GM18505 (cell line): ENCODE data around the gene PRLH.

Source experiments
- ATAC-seq: cut with Tn5 transposase; IDR thresholded peaks from one replicate; pipeline ENCODE4 v1.9.1; 2021; ENCODE audit not compliant: unreplicated experiment
- POLR2A ChIP-seq: IDR thresholded peaks from 4 replicates; pipeline ENCODE4 v1.6.1; 2011; ENCODE audit warnings: borderline replicate concordance; ENCODE audit not compliant: insufficient read depth, insufficient read length; ENCODE audit errors: extremely low read depth

Gene PRLH

DNA sequence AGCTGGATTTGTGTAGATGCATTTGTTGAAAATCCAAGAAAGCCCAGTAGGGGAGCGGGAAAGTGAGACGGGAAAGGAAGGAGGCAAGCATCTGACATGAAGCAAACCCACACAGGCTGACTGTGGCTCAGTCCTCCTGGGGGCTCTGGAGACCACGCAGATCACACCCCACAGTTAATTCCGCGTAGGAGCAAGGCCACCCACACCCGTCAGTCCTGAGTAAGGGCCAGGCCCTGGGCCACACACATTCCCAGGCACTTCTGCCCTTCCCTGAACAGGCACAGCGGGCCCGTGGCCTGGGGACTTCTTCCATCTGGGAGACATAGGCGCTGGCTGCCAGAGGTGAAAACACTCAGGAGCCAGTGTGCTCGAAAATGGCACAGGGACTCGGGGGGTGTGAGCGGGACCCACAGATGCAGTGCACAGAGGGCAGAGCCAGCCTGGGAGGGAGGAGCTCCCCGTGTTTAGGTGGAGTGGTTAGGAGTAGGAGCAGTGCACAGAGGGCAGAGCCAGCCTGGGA lies 19.4 kb upstream of the PRLH start:
- no peak for TF ChIP-seq POLR2A
- ATAC-seq = no peak

DNA sequence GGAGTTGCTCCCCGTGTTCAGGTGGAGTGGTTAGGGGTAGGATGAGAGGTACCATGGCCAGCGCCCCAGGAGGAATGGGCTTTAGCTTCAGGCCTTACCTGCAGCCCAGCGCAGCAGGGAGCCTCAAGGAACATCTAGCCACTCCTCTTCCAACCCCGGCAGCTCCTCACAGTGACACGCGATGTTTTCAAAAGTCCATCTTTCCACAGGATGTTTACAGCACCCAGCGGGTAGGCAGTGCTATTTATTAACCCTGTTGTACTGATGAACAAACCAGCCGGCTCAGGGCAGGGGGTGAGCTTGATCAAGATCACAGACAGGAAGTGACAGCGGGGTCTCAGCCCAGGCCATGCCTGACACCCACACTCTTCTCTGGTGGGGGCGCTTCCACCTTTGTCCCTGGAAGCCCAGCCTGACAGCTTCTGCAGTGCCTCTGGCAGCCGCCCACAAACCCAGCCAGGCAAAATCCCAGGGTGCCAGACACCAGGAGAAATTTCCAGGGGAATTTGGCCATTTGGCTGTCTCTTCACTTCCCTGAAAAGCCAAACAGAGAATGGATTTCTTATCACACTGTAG lies 18.4 kb upstream of the PRLH start:
- TF ChIP-seq POLR2A = no peak

DNA sequence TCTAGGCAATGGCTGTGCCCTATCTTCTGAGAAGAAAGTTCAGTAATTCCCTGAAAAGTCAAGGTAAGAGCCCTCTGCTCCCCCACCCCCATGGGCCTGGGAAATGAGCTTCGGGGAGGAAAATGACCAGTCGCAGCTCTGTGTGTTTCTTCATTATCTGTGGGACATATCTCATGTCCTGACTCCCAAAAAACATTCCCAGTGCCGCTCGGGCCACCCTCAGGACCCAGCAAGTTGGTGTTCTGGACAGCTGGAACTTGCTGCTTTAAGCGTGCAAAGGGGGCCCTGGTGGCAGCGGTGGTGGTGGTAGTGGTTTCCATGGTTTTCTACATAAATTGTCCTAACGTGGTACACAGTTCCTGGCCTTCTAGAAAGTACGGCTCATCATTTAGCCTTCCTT lies 17.2 kb upstream of the PRLH start:
- TF ChIP-seq POLR2A = no peak
- no peak for ATAC-seq

More for the DNA sequence above, 18.4 kb upstream of the PRLH start:
- no peak for ATAC-seq

DNA sequence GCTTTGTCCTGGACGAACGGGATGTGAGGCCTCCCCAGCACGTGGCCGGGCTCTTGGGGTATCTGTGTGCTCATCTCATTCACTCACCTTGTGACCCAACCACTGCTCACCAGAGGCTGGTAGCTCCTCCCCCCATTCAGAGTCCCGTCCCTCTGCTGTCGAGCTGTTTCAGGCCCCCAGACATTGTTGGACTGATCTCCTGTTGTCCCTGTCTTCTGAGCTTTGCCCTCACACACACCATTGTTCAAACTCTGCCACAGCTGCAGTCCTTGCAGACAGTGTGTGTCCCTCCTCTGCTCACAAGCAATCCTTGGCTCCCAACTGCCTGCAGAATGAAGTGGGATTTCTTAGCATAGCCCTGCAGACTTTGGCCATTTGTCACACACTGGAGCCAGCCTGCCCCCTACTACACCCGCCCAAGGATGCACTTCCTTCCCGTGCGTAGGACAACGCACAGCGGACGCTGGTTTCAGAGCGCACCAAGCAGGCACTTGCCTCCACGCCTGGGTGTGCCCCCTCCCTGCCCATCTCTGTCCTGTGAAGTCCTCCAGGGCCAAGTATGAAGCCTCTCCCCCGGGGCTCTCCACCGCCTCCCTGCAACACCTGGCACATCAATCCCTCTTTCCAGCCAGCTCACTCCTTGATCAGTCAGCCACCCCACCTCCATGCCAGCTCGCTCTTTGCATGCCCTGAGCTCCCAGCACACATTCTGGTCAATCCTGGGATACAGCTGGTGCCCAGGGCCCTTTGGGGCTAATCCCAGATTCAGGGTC lies 16.5 kb upstream of the PRLH start:
- no peak for TF ChIP-seq POLR2A
- no peak for ATAC-seq

DNA sequence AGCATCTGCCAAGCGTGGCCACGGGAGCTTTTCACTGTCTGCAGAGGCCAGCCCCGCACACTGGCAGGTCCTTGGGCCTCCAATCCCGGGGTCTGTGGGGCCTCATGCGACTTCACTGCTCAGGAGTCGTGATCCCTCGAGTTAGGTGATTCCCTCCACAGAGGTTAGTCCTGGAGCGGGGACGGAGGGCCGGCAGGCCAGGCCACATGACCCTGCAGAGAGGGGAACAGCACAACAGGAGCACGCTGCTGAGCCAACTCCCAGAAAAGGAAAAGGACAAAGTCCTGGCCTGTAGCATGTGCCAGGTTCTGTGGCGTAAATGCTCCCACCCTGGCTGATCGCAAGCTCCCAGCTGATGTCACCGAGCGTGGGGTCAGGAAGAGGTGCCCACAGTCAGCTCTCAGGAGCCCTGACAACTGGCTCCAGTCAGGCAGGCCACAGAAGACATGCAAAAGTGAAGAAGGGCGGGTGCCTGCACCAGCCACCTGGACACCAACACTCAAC lies 15.3 kb upstream of the PRLH start:
- TF ChIP-seq POLR2A = no peak
- ATAC-seq = no peak

DNA sequence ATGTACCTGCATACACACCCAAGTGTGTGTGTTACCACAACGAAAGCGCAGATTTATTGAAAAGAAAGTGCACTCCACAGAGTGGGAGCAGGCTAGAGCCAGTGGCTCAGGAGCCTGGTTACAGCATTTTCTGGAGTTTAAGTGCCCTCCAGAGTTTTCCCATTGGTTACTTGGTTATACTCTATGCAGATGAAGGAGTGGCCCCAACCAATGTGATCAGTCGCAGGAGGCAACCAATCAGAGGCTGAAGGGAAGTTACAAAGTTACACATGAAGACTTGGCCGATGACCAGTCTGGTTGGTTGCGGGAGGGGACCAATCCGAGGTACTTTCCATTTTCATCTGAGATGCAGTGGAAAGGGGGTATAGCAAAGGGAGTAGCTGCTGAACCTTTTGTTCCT lies 13.5 kb upstream of the PRLH start:
- ATAC-seq = no peak
- TF ChIP-seq POLR2A = no peak

DNA sequence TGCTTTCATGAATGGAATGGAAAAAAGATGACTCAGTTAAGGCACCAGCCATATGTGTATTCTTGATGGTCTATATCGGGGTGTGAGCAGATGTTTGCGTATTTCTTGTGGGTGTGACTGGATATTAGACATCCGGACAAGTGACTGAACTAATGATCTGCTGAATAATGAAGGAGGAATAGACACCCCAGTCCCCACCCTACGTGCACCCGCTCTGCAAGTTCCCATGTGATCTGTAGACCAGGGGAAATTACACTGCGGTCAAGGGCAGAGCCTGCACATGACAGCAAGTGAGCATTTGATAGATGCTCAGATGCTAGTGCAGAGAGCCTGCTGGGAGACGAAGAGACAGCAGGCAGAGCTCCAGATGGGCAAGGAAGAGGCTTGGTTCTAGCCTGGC lies 12.4 kb upstream of the PRLH start:
- TF ChIP-seq POLR2A = no peak
- no peak for ATAC-seq

DNA sequence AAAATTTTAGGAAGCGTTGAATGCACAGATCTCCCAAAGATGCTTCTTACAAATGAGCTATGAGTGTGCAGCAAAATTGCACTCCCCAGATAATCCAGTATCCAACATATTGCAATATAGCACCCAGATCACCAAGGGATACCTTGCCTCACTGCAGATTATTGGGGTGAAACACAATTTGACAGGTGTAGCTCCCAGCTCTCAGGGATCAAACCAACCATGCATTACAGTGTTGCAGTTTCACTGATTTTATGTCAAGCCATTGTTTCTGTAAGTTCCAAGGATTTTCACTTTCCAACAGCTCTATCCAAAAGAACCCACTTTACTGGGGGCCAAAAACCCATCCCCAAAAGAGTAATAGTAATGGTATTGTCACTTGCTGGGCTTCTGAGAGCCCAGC lies 10.8 kb upstream of the PRLH start:
- no peak for TF ChIP-seq POLR2A

DNA sequence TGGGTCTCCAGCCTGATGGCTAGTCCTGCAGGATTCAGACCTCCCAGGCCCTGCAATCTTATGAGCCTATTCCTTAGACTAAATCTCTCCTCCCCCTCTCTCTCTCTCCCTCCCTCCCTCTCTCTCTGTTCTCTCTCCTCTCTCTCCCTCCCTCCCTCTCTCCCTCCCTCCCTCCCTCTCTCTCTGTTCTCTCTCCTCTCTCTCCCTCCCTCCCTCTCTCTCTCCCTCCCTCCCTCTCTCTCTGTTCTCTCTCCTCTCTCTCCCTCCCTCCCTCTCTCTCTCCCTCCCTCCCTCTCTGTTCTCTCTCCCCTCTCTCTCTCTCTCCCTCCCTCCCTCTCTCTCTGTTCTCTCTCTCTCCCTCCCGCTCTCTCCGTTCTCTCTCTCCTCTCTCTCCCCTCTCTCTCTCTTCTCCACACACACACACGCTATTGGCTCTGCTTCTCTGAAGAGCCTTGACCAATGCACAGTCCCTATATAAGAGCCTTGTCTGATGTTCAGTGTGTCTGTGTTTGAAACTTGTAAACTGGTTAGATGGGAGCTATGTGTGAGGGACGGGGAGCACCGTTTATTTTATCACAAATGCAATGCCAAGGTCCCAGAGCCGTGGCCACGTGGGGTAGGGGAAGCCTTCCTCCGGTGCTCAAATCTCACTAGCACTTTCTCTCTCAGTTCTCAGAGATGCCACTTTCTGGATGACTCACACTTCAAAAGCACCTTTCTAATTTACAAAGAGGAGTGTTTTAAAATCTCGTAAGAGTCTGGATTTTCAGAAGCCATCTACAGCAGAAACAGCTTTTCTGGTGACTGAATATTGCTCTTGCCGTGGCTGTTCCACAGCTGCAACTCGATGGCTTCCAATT lies 9.4 kb upstream of the PRLH start:
- ATAC-seq = peak; percentile 80
- TF ChIP-seq POLR2A = peak; percentile 38

More for the DNA sequence above, 10.8 kb upstream of the PRLH start:
- ATAC-seq = no peak

DNA sequence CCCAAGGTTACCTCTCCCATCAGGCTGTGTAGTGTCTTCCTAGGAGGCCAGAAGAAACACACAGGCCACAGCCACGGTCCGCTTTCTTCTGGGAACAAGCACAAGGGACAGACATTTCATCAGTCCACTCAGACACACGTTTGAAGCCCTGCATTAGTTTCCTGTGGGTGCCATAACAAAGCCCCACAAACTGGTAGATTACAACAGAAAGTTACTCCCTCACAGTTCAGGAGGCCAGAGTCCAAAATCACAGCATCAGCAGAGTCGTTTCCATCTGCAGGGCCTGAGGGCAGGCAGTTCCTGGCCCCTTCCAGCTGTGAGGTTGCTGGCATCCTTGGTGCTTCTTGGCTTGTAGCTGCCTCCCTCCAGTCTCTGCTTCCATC lies 8.8 kb upstream of the PRLH start:
- peak; percentile 32 for ATAC-seq
- TF ChIP-seq POLR2A = no peak

DNA sequence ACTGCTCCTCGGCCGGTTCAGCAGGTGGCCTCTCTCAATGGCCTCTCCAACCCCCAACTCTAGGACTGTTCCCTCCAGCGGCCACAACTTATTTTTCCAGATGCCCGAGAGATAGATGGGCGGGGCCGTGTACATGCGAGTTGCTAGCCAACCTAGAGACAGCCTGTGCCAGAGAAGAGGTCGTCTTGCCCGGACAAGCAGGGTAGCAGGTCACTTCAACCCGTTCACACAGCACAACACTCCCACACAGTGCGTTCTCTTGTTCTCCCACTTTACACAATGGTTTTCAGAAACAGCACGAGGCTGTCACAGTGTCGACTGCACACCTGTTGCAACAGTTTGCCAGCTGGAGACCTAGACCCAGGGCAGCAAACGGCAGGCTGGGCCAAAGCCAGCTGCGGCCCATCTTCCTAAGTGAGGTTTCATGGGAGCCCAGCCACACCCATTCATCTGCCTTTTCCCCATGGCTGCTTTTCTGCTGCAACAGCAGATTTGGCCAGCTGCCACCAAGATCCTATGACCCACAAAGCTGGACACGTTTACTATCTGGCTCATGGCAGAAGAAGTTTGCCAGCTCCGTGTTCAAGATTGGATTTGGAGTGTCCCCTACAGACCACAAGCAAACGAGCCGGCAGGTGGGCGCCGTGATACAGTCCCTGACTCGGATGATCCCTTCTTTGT lies 7.3 kb upstream of the PRLH start:
- TF ChIP-seq POLR2A = no peak
- ATAC-seq = no peak

DNA sequence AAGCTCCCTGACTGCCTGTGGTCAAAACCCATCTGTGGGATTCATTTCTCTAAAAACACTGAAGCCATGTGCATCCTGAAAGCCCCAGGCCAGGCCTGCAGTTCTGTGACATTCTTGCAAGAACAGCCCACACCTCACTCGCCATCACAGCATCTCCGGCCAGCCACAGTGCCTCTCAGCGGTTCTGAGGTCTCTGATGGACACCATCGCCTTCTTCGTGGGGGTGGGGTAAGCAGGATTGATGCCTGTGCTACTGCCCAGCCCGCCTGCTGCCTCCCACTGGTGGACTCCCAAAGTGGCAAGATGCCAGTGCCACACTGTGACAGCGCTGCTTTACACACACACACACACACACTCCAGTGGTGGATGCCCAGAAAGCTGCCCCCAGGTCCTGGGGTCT lies 5.2 kb upstream of the PRLH start:
- TF ChIP-seq POLR2A = no peak
- no peak for ATAC-seq

DNA sequence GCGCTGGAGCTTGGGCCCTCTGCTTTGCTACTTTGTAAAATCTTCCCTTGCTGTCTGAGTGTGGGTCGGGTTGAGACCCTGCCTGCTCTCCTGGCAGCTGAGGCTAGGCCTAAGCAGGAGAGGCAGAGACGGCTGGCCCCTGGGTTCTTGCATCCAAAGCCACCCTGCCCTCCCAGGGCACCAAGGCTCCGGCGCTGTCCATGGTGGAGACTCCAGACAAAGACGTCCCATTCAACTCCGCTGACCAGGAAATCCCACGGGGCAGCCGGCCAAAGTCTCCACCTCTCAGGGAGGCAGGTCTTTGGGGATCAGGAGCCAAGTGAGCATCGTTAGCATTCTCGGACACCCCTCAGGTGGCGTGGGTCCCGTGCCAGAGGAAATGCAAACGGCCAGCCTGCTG lies 2.6 kb upstream of the PRLH start:
- ATAC-seq = no peak

DNA sequence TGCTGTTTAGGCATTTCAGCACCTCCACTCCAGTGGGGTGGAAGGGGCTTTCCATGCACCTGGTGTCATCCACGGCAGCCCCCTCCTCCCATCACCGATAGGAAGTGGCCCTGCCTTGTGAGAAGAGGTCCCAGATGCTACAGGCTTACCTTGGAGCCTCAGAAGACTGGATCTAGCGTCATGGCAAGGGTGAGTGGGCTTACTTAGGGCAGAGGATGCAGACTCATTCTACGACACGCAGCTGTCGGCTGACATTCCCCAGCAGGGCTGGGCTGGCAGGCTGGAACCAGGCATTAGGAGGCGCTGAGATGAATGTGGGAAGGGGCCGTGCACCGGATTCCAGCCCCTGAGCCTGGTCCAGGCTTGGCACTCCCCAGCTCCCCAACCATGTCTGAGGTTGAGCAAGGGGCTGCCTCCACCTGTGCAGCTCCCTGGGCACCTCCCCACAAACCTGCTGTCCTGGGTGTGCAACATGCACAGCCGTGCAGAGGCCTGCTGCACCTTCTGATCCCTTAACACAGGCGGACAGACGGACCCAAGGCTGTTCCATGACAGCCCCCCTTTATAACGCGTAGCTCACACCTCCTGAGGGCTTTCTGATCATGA lies 1.7 kb upstream of the PRLH start:
- ATAC-seq = no peak
- no peak for TF ChIP-seq POLR2A

More for the DNA sequence above, 2.6 kb upstream of the PRLH start:
- no peak for TF ChIP-seq POLR2A
